Measurements from ENCODE around the gene RNF213. TPM values are rescaled to one million over a fixed set of nuclear protein-coding genes. Genes with fewer than 3 reads are reported as not detected.

Gene RNF213
- total RNA-seq, 1 experiment from 2014 or later, result 71.4 TPM

DNA sequence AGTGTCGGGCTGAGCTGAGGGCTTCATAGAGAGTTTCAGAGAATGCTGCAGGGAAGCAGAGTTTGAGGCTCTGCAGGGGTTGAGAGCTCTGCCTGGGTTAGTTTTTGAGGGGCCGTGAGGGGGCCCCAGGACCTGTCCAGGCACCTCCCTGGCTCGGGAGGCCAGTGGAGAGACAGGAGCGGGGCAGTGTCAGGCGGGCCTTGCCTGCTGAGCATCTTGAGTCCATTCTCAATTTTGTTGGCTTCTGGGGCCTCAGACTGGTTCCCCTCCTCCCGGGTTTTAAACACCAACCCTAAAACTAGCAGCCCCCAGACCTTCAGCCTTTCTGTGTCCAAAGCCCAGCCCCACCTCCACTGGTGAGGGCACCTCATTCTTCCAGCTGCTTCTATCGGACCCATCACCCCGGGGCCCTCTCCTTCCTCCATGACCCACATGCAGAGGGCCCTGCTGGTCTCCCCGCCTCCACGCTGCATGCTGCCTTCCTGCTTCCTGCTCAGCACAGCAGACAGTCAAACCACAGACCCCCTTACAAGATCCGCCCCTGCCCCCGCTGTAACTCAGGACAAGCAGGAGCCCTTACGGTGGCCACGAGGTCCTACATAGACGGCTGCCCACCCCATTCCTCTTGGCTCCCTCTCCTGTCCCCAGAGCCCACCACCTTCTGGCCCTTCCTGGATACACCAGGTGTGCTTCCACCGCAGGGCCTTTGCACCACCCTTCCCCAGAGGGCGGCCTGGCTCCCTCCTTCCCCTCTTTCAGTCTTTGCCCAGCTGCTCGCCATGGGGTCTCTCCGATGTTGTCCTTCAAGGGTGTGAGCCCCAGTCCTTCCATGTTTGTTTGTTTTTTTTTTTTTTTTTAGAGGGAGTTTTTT, 3.8 kb downstream of the RNF213 start:
- no peak overlapping the region for H3K9ac ChIP-seq (ENCODE audit: low read length)
- peaks cover 4% of the 10 kb centered on the region for H3F3A ChIP-seq (ENCODE audit: low read length, unreplicated experiment)
- peaks cover 21% of the 10 kb centered on the region for H3K4me1 ChIP-seq (ENCODE audit: insufficient read depth, low read length)
- H3K27ac ChIP-seq (ENCODE audit: low read length), result no peak overlapping the region
- H3K4me3 ChIP-seq (ENCODE audit: low read length), result no peak overlapping the region
- no peak for TF ChIP-seq EZH2 (IDR thresholded peaks at IDR 0.05; ENCODE audit: low read length, unreplicated experiment)
- TF ChIP-seq, protein P1, sequence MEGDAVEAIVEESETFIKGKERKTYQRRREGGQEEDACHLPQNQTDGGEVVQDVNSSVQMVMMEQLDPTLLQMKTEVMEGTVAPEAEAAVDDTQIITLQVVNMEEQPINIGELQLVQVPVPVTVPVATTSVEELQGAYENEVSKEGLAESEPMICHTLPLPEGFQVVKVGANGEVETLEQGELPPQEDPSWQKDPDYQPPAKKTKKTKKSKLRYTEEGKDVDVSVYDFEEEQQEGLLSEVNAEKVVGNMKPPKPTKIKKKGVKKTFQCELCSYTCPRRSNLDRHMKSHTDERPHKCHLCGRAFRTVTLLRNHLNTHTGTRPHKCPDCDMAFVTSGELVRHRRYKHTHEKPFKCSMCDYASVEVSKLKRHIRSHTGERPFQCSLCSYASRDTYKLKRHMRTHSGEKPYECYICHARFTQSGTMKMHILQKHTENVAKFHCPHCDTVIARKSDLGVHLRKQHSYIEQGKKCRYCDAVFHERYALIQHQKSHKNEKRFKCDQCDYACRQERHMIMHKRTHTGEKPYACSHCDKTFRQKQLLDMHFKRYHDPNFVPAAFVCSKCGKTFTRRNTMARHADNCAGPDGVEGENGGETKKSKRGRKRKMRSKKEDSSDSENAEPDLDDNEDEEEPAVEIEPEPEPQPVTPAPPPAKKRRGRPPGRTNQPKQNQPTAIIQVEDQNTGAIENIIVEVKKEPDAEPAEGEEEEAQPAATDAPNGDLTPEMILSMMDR (conservative IDR thresholded peaks at IDR 0.05; ENCODE audit: low read depth, low read length), result no peak
- TF ChIP-seq EZH2phosphoT487 (IDR thresholded peaks at IDR 0.05; ENCODE audit: borderline replicate concordance, low read length), result no peak
- H3K27me3 ChIP-seq (ENCODE audit: low read length), result no peaks in the 10 kb centered on the region
- ATAC-seq (no peak), DNase-seq (no peak)
- no peak overlapping the region for H3K4me2 ChIP-seq (ENCODE audit: low read length)
- POLR2A ChIA-PET (ENCODE audit: unreplicated experiment), result no interaction called here
- BruUV-seq (replicated peaks), result no TSS peak
- H3K36me3 ChIP-seq (ENCODE audit: low read depth, low read length), result peaks cover 18% of the 10 kb centered on the region
- intact Hi-C loops (cut with micrococcal nuclease), result no loop called here
- H3K9me2 ChIP-seq (replicated peaks; ENCODE audit: low read length), result no peaks in the 10 kb centered on the region
- H4K20me1 ChIP-seq (ENCODE audit: low read length), result no peaks in the 10 kb centered on the region
- peaks cover 26% of the 10 kb centered on the region for H3K79me2 ChIP-seq (ENCODE audit: low read length)
- CTCF ChIA-PET, result no interaction called here
- H2AFZ ChIP-seq (ENCODE audit: low read length), result no peak overlapping the region
- no peaks in the 10 kb centered on the region for H3K9me3 ChIP-seq (ENCODE audit: low read length)

DNA sequence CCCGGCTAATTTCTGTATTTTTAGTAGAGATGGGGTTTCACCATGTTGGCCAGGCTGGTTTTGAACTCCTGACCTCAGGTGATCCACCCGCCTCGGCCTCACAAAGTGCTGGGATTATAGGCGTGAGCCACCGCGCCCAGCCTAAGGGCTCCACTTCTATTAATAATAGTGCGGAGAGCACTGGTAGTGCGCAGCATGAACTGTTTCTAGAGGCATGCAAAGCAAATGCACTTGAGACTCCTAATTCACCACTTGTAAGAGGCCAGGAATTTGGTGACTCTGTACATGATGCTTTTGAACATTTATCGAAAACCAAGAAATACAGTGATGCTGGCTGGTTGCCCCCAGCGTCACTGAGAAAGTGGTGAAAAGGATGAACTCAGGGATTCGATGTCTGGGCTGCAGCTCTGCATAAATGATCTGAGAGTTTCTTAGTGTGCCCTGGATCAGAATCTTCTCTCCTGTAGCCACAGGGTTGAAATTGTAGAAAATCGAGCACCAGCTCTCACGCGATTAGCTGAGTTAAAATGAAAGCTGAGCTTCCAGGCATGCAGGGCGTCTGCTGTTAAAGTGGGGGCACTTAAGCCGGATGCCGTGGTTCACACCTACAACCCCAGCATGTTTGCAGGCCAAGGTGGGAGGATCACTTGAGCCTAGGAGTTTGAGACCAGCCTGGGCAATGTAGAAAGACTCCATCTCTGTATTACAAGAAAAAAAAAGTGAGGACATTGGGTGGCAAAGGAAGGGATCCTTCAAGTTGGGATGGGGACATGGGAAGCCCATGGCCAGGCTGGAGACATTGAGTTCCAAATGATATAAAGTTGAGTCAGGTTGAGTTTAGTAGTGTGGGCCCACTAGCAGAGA, 4.8 kb downstream of the RNF213 start:
- no peak overlapping the region for H3K4me2 ChIP-seq (ENCODE audit: low read length)
- ATAC-seq (no peak), DNase-seq (no peak)
- peaks cover 15% of the 10 kb centered on the region; the same call in 1 of the 2 replicates for H3K4me1 ChIP-seq (ENCODE audit: insufficient read depth, low read length)
- no peak overlapping the region for H3K9ac ChIP-seq (ENCODE audit: low read length)
- H3K9me2 ChIP-seq (replicated peaks; ENCODE audit: low read length), result no peaks in the 10 kb centered on the region
- no peak for TF ChIP-seq EZH2 (IDR thresholded peaks at IDR 0.05; ENCODE audit: low read length, unreplicated experiment)
- TF ChIP-seq EZH2phosphoT487 (IDR thresholded peaks at IDR 0.05; ENCODE audit: borderline replicate concordance, low read length), result no peak
- TF ChIP-seq, protein P1 (conservative IDR thresholded peaks at IDR 0.05; ENCODE audit: low read depth, low read length), result no peak
- H3K9me3 ChIP-seq (ENCODE audit: low read length), result no peaks in the 10 kb centered on the region
- BruUV-seq (replicated peaks), result no TSS peak
- no peaks in the 10 kb centered on the region for H4K20me1 ChIP-seq (ENCODE audit: low read length)
- no peak overlapping the region for H3K4me3 ChIP-seq (ENCODE audit: low read length)
- ChIA-PET POLR2A (ENCODE audit: unreplicated experiment) (no interaction called here), CTCF (no interaction called here)
- H3K27ac ChIP-seq (ENCODE audit: low read length), result no peak overlapping the region
- no peak overlapping the region for H2AFZ ChIP-seq (ENCODE audit: low read length)
- no peaks in the 10 kb centered on the region for H3K27me3 ChIP-seq (ENCODE audit: low read length)
- H3K36me3 ChIP-seq (ENCODE audit: low read depth, low read length), result peaks cover 22% of the 10 kb centered on the region
- peaks cover 26% of the 10 kb centered on the region for H3K79me2 ChIP-seq (ENCODE audit: low read length)
- intact Hi-C loops (cut with micrococcal nuclease), result no loop called here
- H3F3A ChIP-seq (ENCODE audit: low read length, unreplicated experiment), result peaks cover 4% of the 10 kb centered on the region
